ENCODE results near the gene PDE6A. TPM values are rescaled to one million over a fixed set of nuclear protein-coding genes. Genes with fewer than 3 reads are reported as not detected.
A peak's percentile ranks its signal among the peaks of the same experiment; 100 is the strongest.

PDE6A gene
- total and polyA plus RNA-seq, 9 of the 15 experiments (the other 6 are each of a cell fraction or from before 2014, with no cell fraction given): 0.01 to 0.04 (median 0.01) TPM; not detected in 6

DNA sequence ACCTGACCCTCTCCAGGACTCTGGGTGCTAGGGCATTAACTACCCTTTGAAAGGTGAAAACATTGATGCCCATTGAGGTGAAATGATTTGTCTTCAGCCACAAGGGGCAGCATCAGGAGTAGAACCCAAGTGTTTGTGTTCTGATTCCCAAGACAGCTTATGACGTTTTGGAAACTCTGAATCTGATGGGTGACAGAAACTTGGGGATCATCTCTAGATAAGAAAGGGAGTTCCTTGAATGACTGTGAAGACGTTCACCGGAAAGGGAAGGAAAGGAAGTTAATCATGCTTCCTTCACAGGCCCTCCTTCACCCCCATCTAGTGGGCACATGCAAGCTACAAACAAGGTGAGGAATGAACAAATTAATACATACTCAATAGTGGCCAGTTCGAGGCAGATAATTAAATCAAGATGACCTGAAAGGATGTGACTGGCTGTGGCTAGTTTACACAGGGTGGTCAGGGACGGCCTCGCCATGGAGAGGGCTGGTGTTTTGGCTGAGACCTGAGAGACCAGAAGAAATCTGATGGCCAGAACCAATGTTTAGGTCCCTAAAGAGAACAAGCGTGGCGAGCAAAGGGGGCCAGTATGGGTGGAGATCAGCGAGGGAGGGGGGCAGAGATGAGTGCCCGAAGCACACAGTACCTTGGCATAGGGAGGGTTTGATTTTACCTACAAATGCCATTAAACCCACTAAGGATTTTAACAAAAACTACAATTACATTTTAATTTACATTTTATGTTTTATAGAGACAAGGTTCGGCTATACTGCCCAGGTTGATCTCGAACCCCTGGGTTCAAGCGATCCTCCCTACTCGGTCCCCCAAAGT is 15.0 kb upstream of the PDE6A start (continued):
- TF ChIP-seq, protein P1, sequence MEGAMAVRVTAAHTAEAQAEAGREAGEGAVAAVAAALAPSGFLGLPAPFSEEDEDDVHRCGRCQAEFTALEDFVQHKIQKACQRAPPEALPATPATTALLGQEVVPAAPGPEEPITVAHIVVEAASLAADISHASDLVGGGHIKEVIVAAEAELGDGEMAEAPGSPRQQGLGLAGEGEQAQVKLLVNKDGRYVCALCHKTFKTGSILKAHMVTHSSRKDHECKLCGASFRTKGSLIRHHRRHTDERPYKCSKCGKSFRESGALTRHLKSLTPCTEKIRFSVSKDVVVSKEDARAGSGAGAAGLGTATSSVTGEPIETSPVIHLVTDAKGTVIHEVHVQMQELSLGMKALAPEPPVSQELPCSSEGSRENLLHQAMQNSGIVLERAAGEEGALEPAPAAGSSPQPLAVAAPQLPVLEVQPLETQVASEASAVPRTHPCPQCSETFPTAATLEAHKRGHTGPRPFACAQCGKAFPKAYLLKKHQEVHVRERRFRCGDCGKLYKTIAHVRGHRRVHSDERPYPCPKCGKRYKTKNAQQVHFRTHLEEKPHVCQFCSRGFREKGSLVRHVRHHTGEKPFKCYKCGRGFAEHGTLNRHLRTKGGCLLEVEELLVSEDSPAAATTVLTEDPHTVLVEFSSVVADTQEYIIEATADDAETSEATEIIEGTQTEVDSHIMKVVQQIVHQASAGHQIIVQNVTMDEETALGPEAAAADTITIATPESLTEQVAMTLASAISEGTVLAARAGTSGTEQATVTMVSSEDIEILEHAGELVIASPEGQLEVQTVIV (CRISPR knock-in tag; IDR thresholded peaks at IDR 0.05; ENCODE audit: borderline replicate concordance): no peak
- TF ChIP-seq JUND (IDR thresholded peaks at IDR 0.05; ENCODE audit: borderline replicate concordance, low read depth, low read length) (peak; percentile 89), JUND (tag; IDR thresholded peaks at IDR 0.05; ENCODE audit: borderline replicate concordance, low read depth, low read length) (peak; percentile 90; the same call in 2 of the 3 replicates), ARID1B (IDR thresholded peaks at IDR 0.05) (peak; percentile 66), CBX3 (IDR thresholded peaks at IDR 0.05; ENCODE audit: borderline replicate concordance in 1 of 2, low read length in 2 of 2) (peak in 1 of 2 experiments; percentile 55; a peak in 2 of 3 replicates), SRSF7 (optimal IDR thresholded peaks at IDR 0.05; ENCODE audit: low read depth, low read length) (no peak), FOXJ2 (tag; IDR thresholded peaks at IDR 0.05) (peak; percentile 94), MYC (IDR thresholded peaks at IDR 0.05; ENCODE audit: low read depth, low read length) (peak; percentile 48; the same call in 1 of the 2 replicates), MYC (CRISPR knock-in tag; IDR thresholded peaks at IDR 0.05; ENCODE audit: borderline replicate concordance, low read depth) (no peak), CXXC5 (CRISPR knock-in tag; IDR thresholded peaks at IDR 0.05) (0 out of 2 replicates have a peak, but pooled peaks have one; percentile 32), CREB1 (IDR thresholded peaks at IDR 0.05) (peak; percentile 54), CREB1 (CRISPR knock-in tag; IDR thresholded peaks at IDR 0.05) (peak; percentile 79)
- TF ChIP-seq, protein P2, sequence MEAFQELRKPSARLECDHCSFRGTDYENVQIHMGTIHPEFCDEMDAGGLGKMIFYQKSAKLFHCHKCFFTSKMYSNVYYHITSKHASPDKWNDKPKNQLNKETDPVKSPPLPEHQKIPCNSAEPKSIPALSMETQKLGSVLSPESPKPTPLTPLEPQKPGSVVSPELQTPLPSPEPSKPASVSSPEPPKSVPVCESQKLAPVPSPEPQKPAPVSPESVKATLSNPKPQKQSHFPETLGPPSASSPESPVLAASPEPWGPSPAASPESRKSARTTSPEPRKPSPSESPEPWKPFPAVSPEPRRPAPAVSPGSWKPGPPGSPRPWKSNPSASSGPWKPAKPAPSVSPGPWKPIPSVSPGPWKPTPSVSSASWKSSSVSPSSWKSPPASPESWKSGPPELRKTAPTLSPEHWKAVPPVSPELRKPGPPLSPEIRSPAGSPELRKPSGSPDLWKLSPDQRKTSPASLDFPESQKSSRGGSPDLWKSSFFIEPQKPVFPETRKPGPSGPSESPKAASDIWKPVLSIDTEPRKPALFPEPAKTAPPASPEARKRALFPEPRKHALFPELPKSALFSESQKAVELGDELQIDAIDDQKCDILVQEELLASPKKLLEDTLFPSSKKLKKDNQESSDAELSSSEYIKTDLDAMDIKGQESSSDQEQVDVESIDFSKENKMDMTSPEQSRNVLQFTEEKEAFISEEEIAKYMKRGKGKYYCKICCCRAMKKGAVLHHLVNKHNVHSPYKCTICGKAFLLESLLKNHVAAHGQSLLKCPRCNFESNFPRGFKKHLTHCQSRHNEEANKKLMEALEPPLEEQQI (IDR thresholded peaks at IDR 0.05): 0 out of 2 replicates have a peak, but pooled peaks have one; percentile 39
